ENCODE data around the gene NUF2.

Gene NUF2

GRCh38 chr1:163399976-163400601, 78.3 kb downstream of the NUF2 start:
- DNase-seq (ENCODE audit: low read depth in 3 of 3, low spot score in 1 of 3): no peak

- no peak for DNase-seq (ENCODE audit: low read depth in 3 of 3, low spot score in 1 of 3)
Measured at GRCh38 chr1:163401211-163401610, 79.5 kb downstream of the NUF2 start.

Measured in stimulated activated CD4-positive, alpha-beta T cell treated with anti-CD3 and anti-CD28 coated beads, TNF-alpha, amount 100 ng/mL, for 1 hour (primary cell).